IPS DF 4.7 (cell line): ENCODE measurements around the gene C22orf15.

Source experiments
- DNase-seq: peaks from one replicate; pipeline ENCODE4 v3.0.0-alpha.2; 2013; ENCODE audit warnings: low spot score; ENCODE audit errors: extremely low read depth

C22orf15 gene

GRCh38 chr22:23786752-23787599, 24.2 kb downstream of the C22orf15 start, which contains the start of gene SMARCB1:
Gene SMARCB1, plus strand, starts transcription at chr22:23786966. Its CDS starts 204 bp downstream, at chr22:23787170.
- no peak for DNase-seq

DNA sequence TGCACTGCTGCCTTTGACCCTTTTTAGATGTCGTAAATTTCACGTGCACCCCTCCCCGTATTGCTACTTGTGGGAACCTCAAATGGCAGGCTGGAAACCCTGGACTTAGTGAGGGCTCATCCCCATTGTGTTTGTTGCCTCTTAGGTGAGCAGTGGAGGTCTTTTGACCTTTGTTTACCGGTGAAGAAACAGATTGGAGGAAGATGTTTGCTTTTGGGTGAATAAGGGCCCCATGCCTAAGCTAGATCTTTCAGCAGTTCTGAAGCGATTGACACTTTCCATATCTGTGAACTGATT, 24.8 kb downstream of the C22orf15 start:
- no peak for DNase-seq

- no peak for DNase-seq
Measured at GRCh38 chr22:23787910-23788309, 25.1 kb downstream of the C22orf15 start.

GRCh38 chr22:23789121-23789520, 26.3 kb downstream of the C22orf15 start:
- DNase-seq: no peak

GRCh38 chr22:23789638-23790037, 26.8 kb downstream of the C22orf15 start:
- no peak for DNase-seq

DNA sequence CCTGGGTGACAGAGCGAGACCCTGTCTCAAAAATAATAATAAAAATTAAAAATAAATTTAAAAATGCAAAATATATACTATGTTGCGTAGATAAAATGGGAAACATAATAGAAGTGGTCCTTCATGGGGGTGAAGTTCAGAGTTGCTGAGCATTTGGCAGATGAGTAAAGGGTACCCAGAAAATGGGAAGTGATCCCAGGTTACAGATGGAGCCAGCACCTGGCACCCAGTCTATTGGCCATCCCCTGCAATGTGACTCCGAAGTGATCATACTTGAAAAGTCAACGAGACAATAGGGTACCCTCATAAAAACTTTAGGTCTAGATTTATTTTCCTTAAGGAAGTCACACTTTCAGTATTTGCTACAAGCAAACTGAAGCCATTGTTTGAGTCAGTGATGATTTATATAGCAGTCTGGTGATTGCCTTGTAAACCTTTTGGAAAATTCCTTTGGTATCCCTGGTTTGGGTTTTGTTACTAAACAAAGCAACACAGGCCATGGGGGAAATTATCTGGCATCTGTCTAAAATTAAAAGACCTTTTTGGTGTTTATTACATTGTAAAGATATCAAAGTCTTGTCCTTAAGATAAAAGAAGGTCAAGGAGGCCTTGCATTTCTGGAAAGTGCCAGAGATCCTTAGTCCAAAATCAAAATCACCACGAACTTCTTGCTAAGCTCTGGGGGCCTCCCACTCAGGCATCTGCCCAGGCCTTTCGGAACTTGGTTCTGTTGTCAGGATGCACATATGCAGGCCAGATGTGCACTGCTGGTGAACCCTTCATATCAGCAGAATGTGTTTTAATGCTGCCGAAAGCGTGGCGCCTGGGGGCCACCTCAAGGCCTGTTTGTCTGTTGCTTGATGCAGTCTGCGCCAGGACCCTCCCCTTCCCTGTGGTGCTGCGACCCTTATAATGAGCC, 28.3 kb downstream of the C22orf15 start:
- no peak for DNase-seq

GRCh38 chr22:23791738-23792645, 29.2 kb downstream of the C22orf15 start:
- DNase-seq: no peak

DNA sequence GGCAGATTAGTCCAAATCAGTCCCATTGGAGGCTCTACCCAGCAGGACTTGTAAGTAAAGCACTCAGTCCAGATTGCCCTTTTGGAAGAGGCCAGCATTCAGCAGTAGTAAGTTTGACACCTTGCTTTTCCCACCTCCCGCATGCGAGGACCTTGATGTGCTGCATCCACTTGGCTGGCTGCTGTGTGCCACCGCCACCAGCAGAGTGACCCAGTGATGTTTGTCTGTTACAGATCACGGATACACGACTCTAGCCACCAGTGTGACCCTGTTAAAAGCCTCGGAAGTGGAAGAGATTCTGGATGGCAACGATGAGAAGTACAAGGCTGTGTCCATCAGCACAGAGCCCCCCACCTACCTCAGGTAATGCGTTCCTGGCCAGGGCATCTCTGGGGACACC, 30.5 kb downstream of the C22orf15 start:
- DNase-seq: no peak

- no peak for DNase-seq
Measured at GRCh38 chr22:23796461-23796860, 33.7 kb downstream of the C22orf15 start.

DNA sequence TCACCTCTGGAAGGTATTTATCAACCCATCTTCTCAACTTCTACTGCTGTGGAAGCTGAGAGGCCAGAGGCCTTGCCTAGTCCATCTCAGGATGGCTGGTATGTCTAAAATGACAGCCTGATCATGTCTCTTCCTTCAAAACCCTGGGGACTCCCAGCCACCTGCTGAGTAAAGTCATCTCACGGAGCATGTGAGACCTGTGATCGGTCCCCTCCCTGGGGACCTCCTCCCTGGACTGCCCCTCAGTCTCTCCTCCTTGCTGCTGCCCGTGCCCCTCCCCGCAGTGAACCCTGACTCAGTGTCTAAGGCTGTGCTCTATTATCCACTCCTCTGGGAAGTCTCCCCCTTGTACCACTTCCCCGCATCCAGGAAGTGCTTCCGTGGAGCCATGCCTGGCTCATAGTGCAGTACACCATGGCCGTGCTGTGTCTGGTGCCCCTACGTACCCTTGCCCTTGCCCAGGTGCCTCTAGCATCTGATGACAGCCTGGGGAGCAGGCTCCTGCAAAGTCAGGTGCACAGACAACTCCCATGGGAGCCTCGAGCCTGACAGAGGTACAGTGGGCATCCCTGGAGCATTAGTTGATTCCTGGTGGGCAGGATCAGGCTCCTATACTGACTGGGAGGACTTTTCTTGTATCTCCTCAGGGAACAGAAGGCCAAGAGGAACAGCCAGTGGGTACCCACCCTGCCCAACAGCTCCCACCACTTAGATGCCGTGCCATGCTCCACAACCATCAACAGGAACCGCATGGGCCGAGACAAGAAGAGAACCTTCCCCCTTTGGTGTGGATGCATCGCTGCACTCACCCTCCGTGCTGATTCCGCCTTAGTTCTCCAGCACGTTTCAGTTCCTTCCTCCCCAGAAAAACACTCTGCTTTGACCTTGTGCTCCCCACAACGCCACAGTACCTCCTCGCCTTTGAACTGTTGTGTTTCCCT, 37.8 kb downstream of the C22orf15 start:
- no peak for DNase-seq

DNA sequence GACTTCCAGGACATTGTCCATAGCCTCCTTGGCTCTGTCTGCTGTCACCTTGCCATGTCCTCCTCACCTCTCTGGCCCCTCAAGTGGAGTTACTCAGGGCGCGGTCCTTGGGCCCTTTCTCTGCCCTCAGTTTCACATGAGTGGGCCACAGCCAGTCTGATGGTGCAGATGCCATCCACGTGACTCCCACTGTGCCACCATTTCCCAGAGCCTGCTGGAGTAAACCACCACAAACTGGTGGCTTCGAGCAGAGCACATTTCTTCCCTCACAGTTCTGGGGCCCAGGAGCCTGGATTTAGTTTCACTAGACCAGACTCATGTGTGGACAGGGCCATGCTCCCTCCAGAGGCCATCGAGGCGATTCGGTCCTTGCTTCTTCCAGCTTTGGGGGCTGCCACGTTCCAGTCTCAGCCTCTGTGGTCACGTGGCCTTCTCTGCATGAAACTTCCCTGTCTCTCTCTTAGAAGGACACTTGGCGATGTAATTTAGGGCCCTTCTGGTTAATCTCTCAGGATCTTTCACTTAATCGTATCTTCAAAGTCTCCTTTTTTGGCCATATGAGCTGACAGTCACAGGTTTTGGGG, 38.5 kb downstream of the C22orf15 start:
- no peak for DNase-seq

GRCh38 chr22:23801886-23802377, 39.1 kb downstream of the C22orf15 start:
- no peak for DNase-seq

DNA sequence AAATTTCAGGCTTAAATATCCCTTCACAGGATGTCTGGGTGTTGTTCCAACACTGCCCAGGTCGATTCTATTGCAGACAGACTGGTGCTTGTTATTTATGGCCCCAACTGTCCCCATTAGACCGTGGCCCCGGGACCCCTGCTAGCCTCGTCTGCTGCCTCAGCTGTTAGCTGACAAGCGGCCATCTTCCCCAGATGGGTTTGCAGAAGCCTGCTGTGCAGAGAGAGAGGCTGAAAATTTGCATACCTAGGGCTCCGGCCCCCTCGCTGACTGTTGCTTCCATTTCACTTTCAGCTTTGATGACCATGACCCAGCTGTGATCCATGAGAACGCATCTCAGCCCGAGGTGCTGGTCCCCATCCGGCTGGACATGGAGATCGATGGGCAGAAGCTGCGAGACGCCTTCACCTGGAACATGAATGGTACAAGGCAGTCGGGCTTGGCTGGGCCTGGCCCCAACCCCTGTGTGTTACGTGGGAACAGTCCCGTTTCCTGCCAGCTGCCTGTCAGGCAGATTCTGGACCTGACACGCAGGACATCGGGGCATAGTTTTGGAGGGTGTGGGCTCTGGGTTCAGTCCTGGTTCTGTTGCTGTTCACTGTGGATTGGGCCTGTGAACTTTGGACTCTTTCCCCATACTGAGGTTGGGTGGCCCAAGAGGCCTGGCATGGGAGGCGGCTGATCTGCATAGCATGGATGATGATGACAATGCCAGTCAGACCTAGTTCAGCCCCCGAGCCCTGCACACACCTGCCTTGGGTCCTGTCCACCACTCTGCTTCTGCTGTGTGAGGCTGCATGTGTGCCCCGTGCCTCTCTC, 40.4 kb downstream of the C22orf15 start:
- DNase-seq: no peak

DNA sequence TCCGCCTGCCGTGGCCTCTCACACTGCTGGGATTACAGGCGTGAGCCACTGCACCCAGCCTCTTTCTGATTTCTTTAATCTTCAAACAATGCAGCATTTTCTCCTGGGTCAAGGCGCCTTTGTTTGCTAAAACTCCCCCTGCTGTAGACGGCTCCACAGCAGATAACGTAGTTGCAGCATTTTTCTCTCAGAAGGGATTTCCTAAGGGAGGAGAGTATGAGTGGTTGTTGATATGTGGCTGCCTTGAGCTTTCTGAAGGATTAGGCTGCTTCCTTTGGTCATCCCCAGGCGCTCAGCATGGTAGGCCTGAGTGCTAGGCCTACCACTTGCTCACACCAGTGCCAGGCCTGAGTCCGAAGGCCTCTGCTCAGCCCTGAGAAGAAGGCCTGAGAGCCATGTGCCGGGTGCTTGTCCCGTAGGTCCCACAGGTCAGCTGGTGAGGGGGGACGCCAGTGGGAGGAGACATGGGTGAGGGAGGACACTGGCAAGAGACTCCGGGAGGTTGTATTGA, 42.0 kb downstream of the C22orf15 start:
- no peak for DNase-seq

DNA sequence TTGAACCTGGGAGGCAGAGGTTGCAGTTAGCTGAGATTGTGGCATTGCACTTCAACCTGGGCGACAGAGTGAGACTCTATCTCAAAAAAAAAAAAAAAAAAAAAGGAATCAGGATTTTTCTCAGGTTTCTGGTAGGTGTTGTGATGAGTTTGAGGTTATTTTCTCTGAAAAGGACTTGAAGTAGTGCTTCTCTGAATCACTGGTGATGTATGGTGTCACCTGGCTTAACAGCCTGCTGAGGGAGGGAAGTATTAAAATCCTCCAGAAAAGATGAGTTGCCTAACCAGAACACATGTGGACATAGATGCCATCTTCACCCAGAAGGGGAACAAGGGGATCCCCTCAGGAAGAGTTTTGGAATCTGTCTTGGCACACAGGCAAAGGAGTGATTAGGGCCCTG, 44.0 kb downstream of the C22orf15 start:
- no peak for DNase-seq

GRCh38 chr22:23812378-23812777, 49.6 kb downstream of the C22orf15 start:
- DNase-seq: no peak
